Coronary artery (tissue), 2 donors: ENCODE data around the gene OR51F2.

Experiments
- DNase-seq: peaks from one replicate; pipeline ENCODE4 v3.0.0-alpha.2; 2017; ENCODE audit warnings: low spot score
- H3K27ac ChIP-seq, 2 donors: fragments of 200-600 bp; sonication (generic); one replicate each; pipeline ENCODE4 v1.5.1; 2016 to 2019
- H3K4me3 ChIP-seq: fragments of 200-600 bp; sonication (generic); 2 replicates; pipeline ENCODE4 v1.5.1; 2016; ENCODE audit warnings: mild to moderate bottlenecking, moderate library complexity
- CTCF ChIP-seq: fragments of 200-600 bp; sonication (generic); IDR thresholded peaks from one replicate; pipeline ENCODE4 v1.5.1; 2019; ENCODE audit warnings: antibody characterized with exemption

OR51F2 gene

GRCh38 chr11:4809246-4809645 is 11.9 kb upstream of the OR51F2 start:
- no peak for DNase-seq
- TF ChIP-seq CTCF, result no peak
- Histone ChIP-seq H3K27ac (no peak overlapping the region), H3K4me3 (no peak overlapping the region)

- Histone ChIP-seq H3K27ac (no peak overlapping the region), H3K4me3 (no peak overlapping the region)
- TF ChIP-seq CTCF, result no peak
- no peak for DNase-seq
These were observed 4.0 kb downstream of the OR51F2 start for GRCh38 chr11:4825132-4825531.

GRCh38 chr11:4826425-4826824 is 5.3 kb downstream of the OR51F2 start:
- no peak for TF ChIP-seq CTCF
- no peak for DNase-seq

GRCh38 chr11:4830346-4830745 is 9.2 kb downstream of the OR51F2 start:
- no peak for TF ChIP-seq CTCF
- Histone ChIP-seq H3K4me3 (no peak overlapping the region), H3K27ac (no peak overlapping the region)
- DNase-seq, result no peak

More at GRCh38 chr11:4826425-4826824, 5.3 kb downstream of the OR51F2 start:
- Histone ChIP-seq H3K27ac (no peak overlapping the region), H3K4me3 (no peak overlapping the region)

GRCh38 chr11:4830909-4831308 is 9.8 kb downstream of the OR51F2 start:
- Histone ChIP-seq H3K4me3 (no peak overlapping the region), H3K27ac (no peak overlapping the region)
- DNase-seq, result no peak
- no peak for TF ChIP-seq CTCF

- H3K27ac ChIP-seq, result no peak overlapping the region
- no peak for DNase-seq
- TF ChIP-seq CTCF, result no peak
- H3K4me3 ChIP-seq, result no peak overlapping the region
These were observed 18.9 kb downstream of the OR51F2 start for GRCh38 chr11:4839851-4840549.

- no peak for TF ChIP-seq CTCF
- Histone ChIP-seq H3K4me3 (no peak within 1 kb of the TSS), H3K27ac (no peak within 1 kb of the TSS)
- no peak for DNase-seq
These were observed 27.9 kb downstream of the OR51F2 start, which contains the start of gene OR51S1 for GRCh38 chr11:4848908-4849532. TSS of gene OR51S1 (minus strand) at chr11:4849208. CDS start at chr11:4849208, 0 bp downstream.
